ENCODE measurements around the gene C3orf20. TPM values are rescaled to one million over a fixed set of nuclear protein-coding genes. Genes with fewer than 3 reads are reported as not detected.

C3orf20 gene
- total and polyA plus RNA-seq, 2 experiments from 2014 or later: not detected

GRCh38 chr3:14818804-14819500 is 144.0 kb downstream of the C3orf20 start, which contains the start of gene FGD5 (continued):
- TF ChIP-seq ZNF462 (CRISPR knock-in tag; IDR thresholded peaks at IDR 0.05) (no peak), CREB1 (CRISPR knock-in tag; IDR thresholded peaks at IDR 0.05; ENCODE audit: low read depth) (no peak), ZNF114 (CRISPR knock-in tag; IDR thresholded peaks at IDR 0.05) (no peak), CTCF (conservative IDR thresholded peaks at IDR 0.05; ENCODE audit: low read depth in 2 of 2) (no peak), ZNF331 (CRISPR knock-in tag; IDR thresholded peaks at IDR 0.05; ENCODE audit: low read depth) (no peak), NANOG (IDR thresholded peaks at IDR 0.05; ENCODE audit: borderline replicate concordance) (no peak), EZH2 (IDR thresholded peaks at IDR 0.05; ENCODE audit: low read depth, unreplicated experiment) (no peak), POLR2AphosphoS5 (IDR thresholded peaks at IDR 0.05; ENCODE audit: low read depth) (no peak)
